CD4-positive, alpha-beta T cell (primary cell): ENCODE data around the gene PTPRZ1. TPM values are rescaled to one million over a fixed set of nuclear protein-coding genes. Genes with fewer than 3 reads are reported as not detected.

Source experiments
- ATAC-seq: fragments of 200-7000 bp; cut with Tn5 transposase; one replicate; pipeline ENCODE4 v1.10.0; 2022; ENCODE audit warnings: mild to moderate bottlenecking; ENCODE audit not compliant: poor library complexity
- CTCF ChIA-PET: fragments of 350-600 bp; sonication (Branson Sonifier 250); formaldehyde crosslinking; loops from one replicate; lab custom pipeline; 2021; ENCODE audit warnings: antibody characterized with exemption, inconsistent platforms; lab: Charles Lee
- POLR2A ChIA-PET: fragments of 350-600 bp; sonication (Branson Sonifier 250); formaldehyde crosslinking; loops from one replicate; lab custom pipeline; 2021; ENCODE audit warnings: antibody characterized with exemption, inconsistent platforms; lab: Charles Lee
- DNase-seq, 14 experiments: peaks; one replicate each; pipeline ENCODE4 v3.0.0-alpha.2; 2013 to 2020; ENCODE audit warnings: mixed read lengths in 2 of 14
- H3K27ac ChIP-seq, 2 donors: one replicate each; pipeline versions ENCODE4 v1.5.1 to v1.7.0; 2013; ENCODE audit warnings: low read length in 2 of 2, low read depth in 1 of 2, mild to moderate bottlenecking in 1 of 2
- H3K27me3 ChIP-seq, 2 experiments: 1 replicate in 1 of 2; 2 replicates in 1 of 2; pipeline versions ENCODE4 v1.6.1 to v1.7.0; 2013; ENCODE audit warnings: low read length in 2 of 2, control low read depth in 1 of 2, mild to moderate bottlenecking in 1 of 2, moderate library complexity in 1 of 2; ENCODE audit not compliant: insufficient read depth in 2 of 2, control insufficient read depth in 1 of 2
- H3K36me3 ChIP-seq: one replicate; pipeline ENCODE4 v1.6.1; 2013; ENCODE audit warnings: low read length, control low read depth; ENCODE audit not compliant: insufficient read depth
- H3K4me1 ChIP-seq: one replicate; pipeline ENCODE4 v1.6.1; 2013; ENCODE audit warnings: low read length, control low read depth; ENCODE audit not compliant: insufficient read depth
- H3K4me3 ChIP-seq: one replicate; pipeline ENCODE4 v1.5.1; 2013; ENCODE audit warnings: mild to moderate bottlenecking, low read length, moderate library complexity
- H3K9me3 ChIP-seq, 2 experiments: 1 replicate in 1 of 2; 2 replicates in 1 of 2; pipeline versions ENCODE4 v1.6.1 to v1.7.0; 2013; ENCODE audit warnings: low read length in 2 of 2, mild to moderate bottlenecking in 2 of 2, control low read depth in 1 of 2, moderate library complexity in 1 of 2; ENCODE audit not compliant: control insufficient read depth in 1 of 2, insufficient read depth in 1 of 2
- H3K27ac Mint-ChIP-seq: one replicate; pipeline ENCODE4 v1.8.0; 2020; ENCODE audit warnings: mixed read lengths
- H3K27me3 Mint-ChIP-seq: one replicate; pipeline ENCODE4 v1.8.0; 2021; ENCODE audit warnings: mixed read lengths
- H3K36me3 Mint-ChIP-seq: one replicate; pipeline ENCODE4 v1.8.0; 2021; ENCODE audit warnings: low read depth, mixed read lengths
- H3K4me1 Mint-ChIP-seq: one replicate; pipeline ENCODE4 v1.8.0; 2021; ENCODE audit warnings: low read depth, mixed read lengths
- H3K4me3 Mint-ChIP-seq: one replicate; pipeline ENCODE4 v1.8.0; 2020; ENCODE audit warnings: mild to moderate bottlenecking, mixed read lengths
- H3K9me3 Mint-ChIP-seq: one replicate; pipeline ENCODE4 v1.8.0; 2020; ENCODE audit warnings: mixed read lengths
- CTCF ChIP-seq: fragments of 200-600 bp; IDR thresholded peaks from one replicate; pipeline ENCODE4 v1.8.0; 2022; ENCODE audit warnings: antibody characterized with exemption, mild to moderate bottlenecking
- intact Hi-C, 2 experiments: fragments of 100-400 bp; cut with DNase I in 1 of 2; cut with micrococcal nuclease in 1 of 2; formaldehyde crosslinking; loops; one replicate each; pipeline versions ENCODE4 v1.15.1 to v1.9.0; 2023 to 2025; cut with DNase I, micrococcal nuclease
- total RNA-seq, 174 experiments: library from RNA in 2 of 174; stranded (reverse) in 2 of 174; gene quantifications; one replicate each; pipeline ENCODE4 v1.2.3 and lab custom pipeline; 2021 to 2026

The PTPRZ1 gene
- total RNA-seq, 2 experiments from 2014 or later: not detected

- POLR2A ChIA-PET: no interaction called here
- Histone ChIP-seq H3K9me3 (no peaks in the 10 kb centered on the region), H3K27ac (no peak overlapping the region), H3K4me1 (no peaks in the 10 kb centered on the region), H3K27me3 (no peaks in the 10 kb centered on the region), H3K4me3 (no peak overlapping the region), H3K36me3 (no peaks in the 10 kb centered on the region)
- no peak overlapping the region for H3K27ac Mint-ChIP-seq
- intact Hi-C loops: no loop called here
- H3K27me3 Mint-ChIP-seq: no peaks in the 10 kb centered on the region
- no peak for DNase-seq
- ATAC-seq: no peak
- H3K4me1 Mint-ChIP-seq: no peaks in the 10 kb centered on the region
- H3K4me3 Mint-ChIP-seq: no peak overlapping the region
- CTCF ChIA-PET: no interaction called here
- H3K36me3 Mint-ChIP-seq: no peaks in the 10 kb centered on the region
- peaks cover 2% of the 10 kb centered on the region for H3K9me3 Mint-ChIP-seq
- TF ChIP-seq CTCF: no peak
These were observed 173.4 kb downstream of the PTPRZ1 start for GRCh38 chr7:122046402-122046801.

GRCh38 chr7:122054393-122054792 is 181.4 kb downstream of the PTPRZ1 start:
- intact Hi-C loops: no loop called here
- Mint-ChIP-seq H3K9me3 (no peaks in the 10 kb centered on the region), H3K4me1 (no peaks in the 10 kb centered on the region), H3K4me3 (no peak overlapping the region), H3K27ac (no peak overlapping the region), H3K27me3 (no peaks in the 10 kb centered on the region), H3K36me3 (no peaks in the 10 kb centered on the region)
- ChIA-PET POLR2A (no interaction called here), CTCF (no interaction called here)
- no peak for TF ChIP-seq CTCF
- no peaks in the 10 kb centered on the region for H3K36me3 ChIP-seq
- H3K27ac ChIP-seq: no peak overlapping the region
- H3K9me3 ChIP-seq: no peaks in the 10 kb centered on the region
- no peak overlapping the region for H3K4me3 ChIP-seq
- H3K4me1 ChIP-seq: no peaks in the 10 kb centered on the region
- DNase-seq (no peak), ATAC-seq (no peak)
- no peaks in the 10 kb centered on the region for H3K27me3 ChIP-seq

- Mint-ChIP-seq H3K9me3 (no peaks in the 10 kb centered on the region), H3K27ac (no peak overlapping the region), H3K27me3 (no peaks in the 10 kb centered on the region), H3K4me1 (no peaks in the 10 kb centered on the region), H3K36me3 (no peaks in the 10 kb centered on the region), H3K4me3 (no peak overlapping the region)
- no peaks in the 10 kb centered on the region for H3K36me3 ChIP-seq
- H3K4me3 ChIP-seq: no peak overlapping the region
- POLR2A ChIA-PET: no interaction called here
- intact Hi-C loops: no loop called here
- H3K9me3 ChIP-seq: no peaks in the 10 kb centered on the region
- H3K4me1 ChIP-seq: no peaks in the 10 kb centered on the region
- DNase-seq (no peak), ATAC-seq (no peak)
- H3K27me3 ChIP-seq: no peaks in the 10 kb centered on the region
- no peak for TF ChIP-seq CTCF
- CTCF ChIA-PET: no interaction called here
- no peak overlapping the region for H3K27ac ChIP-seq
These were observed 182.1 kb downstream of the PTPRZ1 start for GRCh38 chr7:122055073-122055472.
